Left kidney (tissue), 2 donors: ENCODE data around the gene HSP90B1. TPM values are rescaled to one million over a fixed set of nuclear protein-coding genes. Genes with fewer than 3 reads are reported as not detected.

Experiments
- DNase-seq: peaks from one replicate; pipeline ENCODE4 v3.0.0-alpha.2; 2013
- polyA plus RNA-seq: library from polyadenylated mRNA; unstranded; fragments of 120-200 nt; gene quantifications from one replicate; pipeline ENCODE4 v1.2.1, GENCODE V29; 2013; ENCODE audit not compliant: insufficient read length

Gene HSP90B1
- polyA plus RNA-seq, 1 donor = 986 TPM

GRCh38 chr12:103965590-103966504 is 35.6 kb downstream of the HSP90B1 start, which contains the start of gene TDG:
Gene TDG (plus strand): TSS chr12:103965872. CDS start chr12:103966038, 166 bp downstream.
- DNase-seq = peak; percentile 98

- no peak for DNase-seq
Observed at GRCh38 chr12:103966736-103967135, 36.5 kb downstream of the HSP90B1 start.

GRCh38 chr12:103969391-103969790 is 39.2 kb downstream of the HSP90B1 start:
- DNase-seq = no peak

- DNase-seq = no peak
Observed at GRCh38 chr12:103973909-103974308, 43.7 kb downstream of the HSP90B1 start.

- DNase-seq = no peak
Observed at GRCh38 chr12:103975368-103975767, 45.2 kb downstream of the HSP90B1 start.

GRCh38 chr12:103978384-103978982 is 48.3 kb downstream of the HSP90B1 start:
- no peak for DNase-seq

GRCh38 chr12:103986829-103987228 is 56.6 kb downstream of the HSP90B1 start:
- DNase-seq = no peak

GRCh38 chr12:103994235-103994634 is 64.0 kb downstream of the HSP90B1 start:
- DNase-seq = no peak

- no peak for DNase-seq
Observed at GRCh38 chr12:103996595-103996994, 66.4 kb downstream of the HSP90B1 start.

- no peak for DNase-seq
Observed at GRCh38 chr12:103997286-103997900, 67.2 kb downstream of the HSP90B1 start.

Other genes with a start within 250 kb of the HSP90B1 start
- 9.3 TPM for gene NT5DC3, start 89.2 kb upstream of the HSP90B1 start, polyA plus RNA-seq
- gene TDG, start 35.5 kb downstream of the HSP90B1 start, polyA plus RNA-seq = 66.4 TPM
- gene GLT8D2, start 119.8 kb downstream of the HSP90B1 start, polyA plus RNA-seq = 11.0 TPM
- gene HCFC2, start 134.1 kb downstream of the HSP90B1 start, polyA plus RNA-seq = 22.3 TPM
- 117 TPM for gene NFYB, start 207.8 kb downstream of the HSP90B1 start, polyA plus RNA-seq